NCI-H345 (cell line): ENCODE results near the gene SH3D19.

Source experiments
- DNase-seq: peaks from one replicate; lab custom pipeline; 2025; lab: John Stamatoyannopoulos, UW

The SH3D19 gene

GRCh38 chr4:151228189-151229119 lies 97.0 kb downstream of the SH3D19 start:
- DNase-seq = no peak

GRCh38 chr4:151227731-151228130 lies 97.7 kb downstream of the SH3D19 start:
- DNase-seq = no peak

- DNase-seq = no peak
Observed at GRCh38 chr4:151227172-151227571, 98.2 kb downstream of the SH3D19 start.

DNA sequence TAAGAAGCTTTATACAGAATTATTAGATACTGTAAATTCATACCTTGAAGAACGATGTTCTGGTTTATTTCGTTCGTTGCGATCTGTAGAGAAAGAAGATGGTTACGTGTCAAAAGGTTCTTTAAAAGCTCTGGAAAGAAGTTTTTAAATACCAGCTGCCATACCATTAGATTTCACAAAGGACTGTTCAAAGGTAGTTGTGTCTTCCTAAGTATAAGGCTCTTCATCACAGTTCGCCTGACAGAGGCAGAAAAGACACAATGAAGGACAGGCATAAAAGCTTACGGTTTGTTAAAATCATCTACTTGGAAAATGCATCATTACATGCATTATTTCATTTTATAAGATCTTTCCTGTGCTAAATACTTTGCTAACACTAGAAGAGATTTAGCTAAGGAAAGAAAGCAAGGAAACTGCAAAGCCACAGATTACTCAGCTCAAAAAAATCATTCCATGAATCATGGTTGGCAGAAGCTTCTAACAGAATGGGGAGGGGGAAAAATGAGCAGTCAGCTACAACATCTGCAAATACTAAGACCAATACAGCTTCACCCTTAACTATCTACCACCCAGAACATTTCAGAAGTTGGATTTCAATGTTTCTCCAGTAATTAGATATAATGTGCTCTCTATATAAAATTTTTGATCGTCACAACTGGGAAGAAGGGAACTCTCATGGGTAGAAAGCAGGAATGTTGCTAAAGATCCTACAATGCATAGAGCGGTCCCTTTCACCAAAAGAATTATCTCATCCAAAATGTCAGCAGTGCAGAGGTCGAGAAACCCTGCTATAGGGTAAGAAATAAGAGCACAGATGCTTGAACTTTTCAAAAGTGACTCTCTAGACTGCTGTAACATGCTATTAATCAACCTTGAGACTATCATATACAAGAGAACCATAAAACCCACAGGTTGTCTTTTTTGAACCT lies 99.1 kb downstream of the SH3D19 start:
- DNase-seq = no peak

DNA sequence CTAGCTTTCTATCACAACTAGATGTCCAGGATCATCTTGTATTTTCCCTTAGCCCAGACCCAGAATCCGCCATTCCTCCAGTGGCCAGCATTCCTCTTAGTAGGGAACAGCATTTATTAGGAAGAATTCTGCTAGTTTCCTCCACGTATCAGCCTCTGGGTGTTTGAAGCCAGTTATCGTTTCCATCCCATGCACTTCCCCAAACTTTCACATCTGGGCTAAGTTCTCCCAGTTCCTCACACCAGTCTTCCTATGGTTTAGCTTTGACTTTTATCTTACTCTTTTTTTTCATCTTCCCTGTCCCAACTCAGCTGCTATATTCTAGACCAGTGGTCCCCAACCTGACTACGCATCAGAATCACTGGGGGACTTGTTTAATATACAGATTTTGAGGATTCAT lies 101.9 kb downstream of the SH3D19 start:
- DNase-seq = no peak

DNA sequence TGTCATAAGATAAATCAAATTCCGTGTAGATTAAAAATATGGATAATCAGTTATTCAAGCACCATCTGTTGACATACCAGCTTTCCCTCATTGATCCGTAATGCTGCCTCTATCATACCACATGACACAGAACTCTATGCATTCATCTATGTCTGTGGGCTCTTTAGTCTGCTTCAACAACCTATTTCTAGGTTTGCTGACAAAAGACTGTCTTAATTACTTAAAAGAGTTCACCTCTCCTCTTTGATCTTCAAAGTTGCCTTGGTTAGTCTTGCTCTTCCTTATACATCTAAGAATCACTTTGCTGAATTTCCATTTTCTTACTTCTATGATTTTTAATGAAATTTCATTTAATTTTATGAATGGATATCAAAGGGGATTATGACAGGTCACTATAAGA lies 105.5 kb downstream of the SH3D19 start:
- no peak for DNase-seq

DNA sequence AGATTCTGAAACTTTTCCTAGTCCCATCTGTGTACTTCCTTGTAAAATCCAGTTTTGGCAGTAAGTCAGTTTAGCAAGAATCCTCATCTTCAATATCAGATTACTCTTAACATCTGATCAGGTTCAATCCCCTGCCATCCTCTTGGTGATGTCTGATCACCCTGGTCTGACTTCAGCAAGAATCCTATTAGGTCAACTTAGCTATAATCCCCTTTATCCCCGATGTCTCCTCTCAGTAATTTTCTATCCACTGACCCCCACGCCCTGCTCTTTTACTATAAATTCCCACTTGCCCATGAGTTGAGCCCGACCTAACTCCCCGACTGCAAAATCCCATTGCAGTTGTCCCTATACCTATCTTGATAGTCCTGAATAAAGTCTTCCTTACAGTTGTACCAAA lies 106.3 kb downstream of the SH3D19 start:
- DNase-seq = no peak

DNA sequence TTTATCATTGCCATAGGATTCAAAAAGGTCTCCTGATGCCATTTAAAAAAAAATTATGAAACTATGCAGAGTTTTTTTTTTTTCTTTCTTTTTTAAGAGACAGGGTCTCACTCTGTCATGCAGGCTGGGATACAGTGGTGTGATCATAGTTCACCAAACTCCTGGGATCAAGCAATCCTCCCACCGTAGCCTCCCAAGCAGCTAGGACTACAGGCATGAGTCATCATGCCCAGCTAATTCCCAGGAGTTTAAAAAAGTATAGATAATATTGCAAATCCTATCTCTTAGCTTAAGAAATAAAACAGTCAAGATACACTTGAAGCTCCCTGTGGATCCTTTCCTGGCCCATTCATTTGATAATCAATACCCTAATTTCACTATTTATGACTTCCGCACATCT lies 107.1 kb downstream of the SH3D19 start:
- DNase-seq = no peak

DNA sequence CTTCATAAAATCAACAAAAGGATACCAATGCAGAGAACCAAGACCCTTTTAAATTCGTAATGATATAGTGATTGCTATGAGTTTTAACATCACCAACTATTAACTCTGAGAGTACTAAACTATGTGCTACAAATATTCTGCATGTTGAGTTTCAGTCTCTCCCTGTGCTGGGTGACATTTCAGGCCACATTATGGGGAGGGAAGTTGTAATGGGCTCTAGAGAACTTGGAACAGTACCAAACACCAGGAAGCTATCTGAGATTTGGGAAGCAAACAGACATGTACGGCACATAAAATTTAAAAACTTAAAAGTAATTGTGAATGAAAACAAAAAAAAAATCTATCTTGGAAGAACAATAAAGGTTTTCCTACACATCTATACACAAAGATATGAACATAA lies 108.1 kb downstream of the SH3D19 start:
- no peak for DNase-seq

DNA sequence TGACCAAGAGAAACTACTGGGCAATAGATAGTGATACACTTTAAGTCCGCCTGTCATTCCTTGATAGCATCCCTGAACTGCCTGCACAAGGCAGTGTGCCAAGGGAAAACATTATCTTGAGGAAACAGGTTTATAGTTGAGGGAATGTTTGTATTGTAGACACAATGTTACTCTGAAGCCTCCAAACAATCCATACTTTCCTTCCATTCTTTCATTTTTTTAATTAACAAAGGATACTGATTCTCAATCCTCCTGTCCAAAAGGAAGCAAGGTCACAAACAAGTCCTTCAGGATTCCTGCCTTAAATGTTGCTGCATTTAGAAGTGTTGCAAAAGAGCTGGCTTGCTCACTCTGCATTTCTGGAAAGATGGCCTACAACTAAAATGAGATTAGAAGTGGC lies 110.1 kb downstream of the SH3D19 start:
- DNase-seq = no peak

DNA sequence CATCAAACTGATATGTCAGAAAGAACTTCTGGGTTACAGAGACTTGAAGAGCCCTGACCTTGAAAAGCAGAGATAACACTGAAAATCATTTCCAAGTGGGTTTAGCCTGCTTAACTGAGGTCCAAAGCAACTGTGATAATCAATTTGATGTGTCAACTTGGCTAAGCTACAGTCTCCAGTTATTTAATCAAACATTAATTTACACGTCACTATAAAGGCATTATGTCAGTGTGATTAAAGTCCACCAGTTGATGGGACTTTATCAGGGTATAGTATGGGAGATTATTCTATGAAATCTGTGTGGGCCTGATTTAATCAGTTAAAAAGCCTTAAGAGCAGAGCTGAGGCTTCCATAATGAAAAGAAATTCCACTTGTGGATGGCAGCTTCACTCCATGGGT lies 117.5 kb downstream of the SH3D19 start:
- DNase-seq = no peak

DNA sequence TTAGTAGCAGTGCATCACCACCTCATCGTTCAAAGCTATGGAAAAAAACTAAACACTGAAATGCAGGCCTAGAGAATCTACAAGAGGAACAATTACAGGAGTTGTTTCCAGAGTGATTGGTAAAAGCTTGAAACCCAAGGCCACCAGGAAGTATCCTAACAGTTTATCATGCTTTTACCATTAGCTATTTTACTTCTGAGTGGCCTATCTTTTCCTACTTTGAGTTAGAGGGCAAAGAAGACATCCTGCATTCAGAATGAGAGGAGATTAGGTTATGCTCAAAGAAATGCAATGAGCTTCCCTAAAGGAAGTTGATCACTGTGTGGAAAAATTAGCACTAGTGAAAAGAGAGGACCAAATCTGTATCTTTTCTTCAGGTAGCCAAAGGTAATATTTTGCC lies 118.2 kb downstream of the SH3D19 start:
- DNase-seq = no peak

GRCh38 chr4:151206241-151207005 lies 119.0 kb downstream of the SH3D19 start:
- DNase-seq = no peak

DNA sequence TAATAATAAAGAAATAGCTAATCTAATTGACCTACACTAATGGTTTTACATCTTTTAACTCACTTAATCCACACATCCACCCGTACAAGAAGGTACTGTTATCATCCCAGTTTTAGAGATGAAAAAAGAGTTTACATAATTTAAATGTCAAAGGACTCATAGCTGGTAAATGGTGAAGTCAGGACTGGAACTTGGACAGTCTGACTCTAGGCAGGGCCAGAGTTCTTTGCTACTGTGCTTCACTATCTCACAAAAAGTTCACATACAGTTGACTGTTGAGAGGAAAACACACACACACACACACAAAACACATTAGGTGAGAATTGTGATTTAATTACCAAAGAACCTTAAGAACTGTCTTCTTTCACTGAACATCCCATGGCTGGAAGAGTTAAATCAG lies 119.7 kb downstream of the SH3D19 start:
- no peak for DNase-seq

DNA sequence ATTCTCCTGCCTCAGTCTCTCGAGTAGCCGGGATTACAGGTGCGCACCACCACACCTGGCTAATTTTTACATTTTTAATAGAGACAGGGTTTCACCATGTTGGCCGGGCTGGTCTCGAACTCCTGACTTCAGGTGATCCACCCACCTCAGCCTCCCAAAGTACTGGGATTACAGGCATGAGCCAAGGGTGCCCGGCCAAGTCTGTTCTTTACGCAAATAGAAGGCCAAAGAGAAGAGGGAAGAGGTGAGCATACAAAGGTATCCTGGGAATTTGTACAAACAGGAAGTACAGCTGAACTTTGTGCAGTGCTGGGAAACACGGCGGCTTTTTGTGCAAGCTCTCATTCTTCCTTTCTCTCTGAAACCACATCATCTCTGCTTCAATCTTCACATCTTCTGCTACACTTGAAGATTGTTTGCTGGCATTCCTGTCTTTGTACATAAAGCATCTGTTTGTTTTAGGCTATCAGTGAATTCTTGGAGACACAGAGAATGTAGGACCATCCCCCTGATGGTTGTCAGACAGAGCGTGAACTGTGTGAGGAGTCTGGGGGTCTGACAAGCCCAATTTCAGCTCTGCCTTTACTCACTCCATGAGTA lies 120.4 kb downstream of the SH3D19 start:
- no peak for DNase-seq

GRCh38 chr4:151202851-151203455 lies 122.5 kb downstream of the SH3D19 start:
- no peak for DNase-seq

GRCh38 chr4:151202381-151202780 lies 123.0 kb downstream of the SH3D19 start:
- no peak for DNase-seq

GRCh38 chr4:151199319-151200190 lies 125.8 kb downstream of the SH3D19 start:
- DNase-seq = no peak

GRCh38 chr4:151198748-151199147 lies 126.7 kb downstream of the SH3D19 start:
- no peak for DNase-seq

DNA sequence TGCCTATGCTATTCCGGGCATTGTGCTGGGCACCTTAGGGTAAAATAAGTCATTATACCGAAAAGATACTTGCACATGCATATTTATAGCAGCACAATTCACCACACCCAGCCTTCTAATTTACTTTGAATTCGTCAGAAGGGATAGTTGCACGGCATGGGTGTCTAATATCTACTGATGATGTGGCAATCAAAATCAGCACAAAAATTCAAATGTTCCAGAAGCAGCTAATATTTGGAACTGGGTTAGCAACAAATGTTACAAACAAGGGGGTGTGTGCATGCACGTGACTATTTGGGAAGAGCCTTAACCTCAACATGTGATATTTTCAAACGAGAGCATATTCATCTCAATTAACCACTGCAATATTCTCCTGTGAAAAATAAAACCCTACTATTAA lies 128.2 kb downstream of the SH3D19 start:
- no peak for DNase-seq
